OCI-LY1 (cell line): ENCODE data around the gene OR4C45.

ENCODE experiments used
- CTCF ChIP-seq: fragments of 200-600 bp; sonication (generic), shearing (Covaris generic); IDR thresholded peaks from 2 replicates; pipeline ENCODE4 v1.5.1; 2017; ENCODE audit warnings: mild to moderate bottlenecking, antibody characterized with exemption, low read length, moderate library complexity, mixed read lengths
- EZH2 ChIP-seq: fragments of 200-600 bp; sonication (generic), shearing (Covaris generic); IDR thresholded peaks from 2 replicates; pipeline ENCODE4 v1.8.0; 2017; ENCODE audit warnings: borderline replicate concordance, mixed run types, mild to moderate bottlenecking, antibody characterized with exemption, low read length, moderate library complexity, mixed read lengths

GRCh38 chr11:50074161-50074560 is 41.5 kb downstream of the OR4C45 start:
- TF ChIP-seq EZH2 (no peak), CTCF (no peak)
